Liver (tissue), 9 donors: Measurements from ENCODE around the gene PDE4D. TPM values are rescaled to one million over a fixed set of nuclear protein-coding genes. Genes with fewer than 3 reads are reported as not detected.

Experiments
- DNase-seq: peaks from one replicate; pipeline ENCODE4 v3.0.0-alpha.2; 2017; ENCODE audit warnings: low spot score
- H3K27ac ChIP-seq, 2 donors: one replicate each; pipeline ENCODE4 v1.7.0; 2013; ENCODE audit warnings: inconsistent platforms in 2 of 2, low read length in 2 of 2, control low read depth in 1 of 2, low read depth in 1 of 2, mild to moderate bottlenecking in 1 of 2
- H3K27me3 ChIP-seq, 4 donors: one replicate each; pipeline versions ENCODE4 v1.6.1 to v1.7.0; 2013; ENCODE audit warnings: low read length in 3 of 4, inconsistent platforms in 1 of 4, mild to moderate bottlenecking in 1 of 4, moderate library complexity in 1 of 4; ENCODE audit not compliant: control insufficient read depth in 4 of 4, insufficient read depth in 4 of 4
- H3K36me3 ChIP-seq, 4 donors: one replicate each; pipeline versions ENCODE4 v1.6.1 to v1.7.0; 2013; ENCODE audit warnings: low read length in 3 of 4, mild to moderate bottlenecking in 3 of 4, low read depth in 1 of 4, moderate library complexity in 1 of 4; ENCODE audit not compliant: control insufficient read depth in 4 of 4, insufficient read depth in 3 of 4
- H3K4me1 ChIP-seq, 4 donors: one replicate each; pipeline versions ENCODE4 v1.6.1 to v1.7.0; 2013; ENCODE audit warnings: low read length in 3 of 4, mild to moderate bottlenecking in 3 of 4, moderate library complexity in 1 of 4; ENCODE audit not compliant: control insufficient read depth in 4 of 4, insufficient read depth in 4 of 4
- H3K4me3 ChIP-seq, 3 donors: one replicate each; pipeline versions ENCODE4 v1.6.1 to v1.7.0; 2013; ENCODE audit warnings: low read length in 3 of 3, control low read depth in 1 of 3, low read depth in 1 of 3, mild to moderate bottlenecking in 1 of 3
- H3K9ac ChIP-seq, 2 donors: one replicate each; pipeline ENCODE4 v1.7.0; 2013; ENCODE audit warnings: low read length in 2 of 2, mild to moderate bottlenecking in 2 of 2, moderate library complexity in 2 of 2, control low read depth in 1 of 2, low read depth in 1 of 2
- H3K9me3 ChIP-seq, 4 donors: one replicate each; pipeline versions ENCODE4 v1.6.1 to v1.7.0; 2013; ENCODE audit warnings: low read length in 3 of 4; ENCODE audit not compliant: control insufficient read depth in 4 of 4
- EGR1 ChIP-seq, 2 donors: IDR thresholded peaks; 2 replicates each; pipeline ENCODE4 v1.6.1; 2016 to 2018; ENCODE audit warnings: antibody characterized with exemption in 2 of 2, low read depth in 2 of 2
- FOXA1 ChIP-seq: IDR thresholded peaks from 2 replicates; pipeline ENCODE4 v1.6.1; 2016; ENCODE audit warnings: antibody characterized with exemption
- FOXA2 ChIP-seq: IDR thresholded peaks from 2 replicates; pipeline ENCODE4 v1.6.1; 2016; ENCODE audit warnings: antibody characterized with exemption
- GABPA ChIP-seq, 2 donors: IDR thresholded peaks in 1 of 2; conservative IDR thresholded peaks in 1 of 2; 2 replicates each; pipeline ENCODE4 v1.6.1; 2016; ENCODE audit warnings: antibody characterized with exemption in 2 of 2, mild to moderate bottlenecking in 1 of 2, moderate library complexity in 1 of 2
- HNF4A ChIP-seq, 2 donors: conservative IDR thresholded peaks; 2 replicates each; pipeline ENCODE4 v1.6.1; 2016; ENCODE audit warnings: antibody characterized with exemption in 2 of 2, mild to moderate bottlenecking in 2 of 2
- HNF4G ChIP-seq: IDR thresholded peaks from 2 replicates; pipeline ENCODE4 v1.6.1; 2016; ENCODE audit warnings: antibody characterized with exemption
- JUND ChIP-seq, 2 donors: IDR thresholded peaks; 2 replicates each; pipeline ENCODE4 v1.6.1; 2016; ENCODE audit warnings: antibody characterized with exemption in 2 of 2
- NR2F2 ChIP-seq: IDR thresholded peaks from 2 replicates; pipeline ENCODE4 v1.6.1; 2016; ENCODE audit warnings: antibody characterized with exemption
- RAD21 ChIP-seq, 2 donors: IDR thresholded peaks; 2 replicates each; pipeline ENCODE4 v1.6.1; 2016; ENCODE audit warnings: antibody characterized with exemption in 2 of 2, mild to moderate bottlenecking in 2 of 2
- RXRA ChIP-seq, 2 donors: IDR thresholded peaks; 2 replicates each; pipeline ENCODE4 v1.6.1; 2017 to 2018; ENCODE audit warnings: antibody characterized with exemption in 2 of 2, mild to moderate bottlenecking in 1 of 2
- SP1 ChIP-seq: IDR thresholded peaks from 2 replicates; pipeline ENCODE4 v1.6.1; 2018; ENCODE audit warnings: antibody characterized with exemption, mild to moderate bottlenecking
- TAF1 ChIP-seq: conservative IDR thresholded peaks from 2 replicates; pipeline ENCODE4 v1.6.1; 2016; ENCODE audit warnings: antibody characterized with exemption, mild to moderate bottlenecking
- YY1 ChIP-seq: IDR thresholded peaks from 2 replicates; pipeline ENCODE4 v1.6.1; 2016; ENCODE audit warnings: antibody characterized with exemption, mild to moderate bottlenecking
- ZBTB33 ChIP-seq: IDR thresholded peaks from 2 replicates; pipeline ENCODE4 v1.6.1; 2016; ENCODE audit warnings: antibody characterized with exemption
- WGBS: extraction: QIAGEN DNeasy Blood & Tissue Kit; methylation state at CpG from one replicate; pipeline ENCODE4 v1.1.7; 2013; 5-methylcytosine and 5-hydroxymethylcytosine counted together
- polyA plus RNA-seq, 2 donors: library from polyadenylated mRNA; stranded (reverse) in 1 of 2; unstranded in 1 of 2; fragments of 200-250 nt in 1 of 2; fragments of >200 nt in 1 of 2; fragmentation: Nextera tagmentation in 1 of 2; extraction: Ambion mirVana in 1 of 2; gene quantifications; one replicate each; pipeline versions ENCODE4 v1.2.1 to v1.2.3, GENCODE V29; 2013 to 2015
- total RNA-seq, 2 donors: library from RNA; depleted of rRNA; stranded (reverse); fragments of >200 nt; gene quantifications; one replicate each; pipeline ENCODE4 v1.2.3, GENCODE V29; 2014
- TF ChIP-seq, protein P1 (sequence below): IDR thresholded peaks from 2 replicates; pipeline ENCODE4 v1.6.1; 2016; ENCODE audit warnings: antibody characterized with exemption, mild to moderate bottlenecking
- TF ChIP-seq, protein P2 (sequence below): IDR thresholded peaks from 2 replicates; pipeline ENCODE4 v1.6.1; 2016; ENCODE audit warnings: antibody characterized with exemption
- TF ChIP-seq, protein P3 (sequence below): fragments of 150-350 bp; IDR thresholded peaks from 2 replicates; pipeline ENCODE4 v1.5.1; 2017; ENCODE audit warnings: improper control_type of control experiment, low read depth, low read length; ENCODE audit not compliant: missing input control
- donor health status: healthy.
- donor health status: healthy.
- donor health status: healthy.
- donor health status: healthy.
- donor health status: healthy.

The PDE4D gene
- total and polyA plus RNA-seq, 4 donors: 0.67 to 11.9 (median 6.5) TPM

DNA sequence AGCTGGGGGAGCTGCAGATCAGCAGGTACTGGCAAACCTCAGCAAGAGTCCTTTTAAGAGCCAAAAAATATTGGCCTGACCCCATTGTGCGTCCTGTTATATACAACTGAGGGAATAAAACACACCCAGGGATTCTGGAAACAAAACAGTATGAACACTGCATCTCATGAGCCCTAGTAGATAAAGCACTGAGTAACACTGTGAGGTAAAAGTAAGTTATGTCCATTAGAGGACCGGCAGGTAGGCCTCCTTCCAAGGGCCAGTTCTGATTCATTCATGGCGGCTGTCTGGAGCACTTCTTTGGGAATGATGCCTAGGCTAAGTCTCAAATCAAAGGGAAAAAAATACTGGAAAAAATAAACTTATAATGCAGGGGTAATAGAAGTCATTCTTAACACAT lies 64.9 kb downstream of the PDE4D start:
- H3K27ac ChIP-seq: no peak overlapping the region
- H3K4me1 ChIP-seq: peaks cover 6 to 10% (median 8%) of the 10 kb centered on the region in 4 donors
- H3K36me3 ChIP-seq: no peaks in the 10 kb centered on the region
- H3K9ac ChIP-seq: no peak overlapping the region
- no peaks in the 10 kb centered on the region for H3K27me3 ChIP-seq
- no peaks in the 10 kb centered on the region for H3K9me3 ChIP-seq
- 84% methylated on average over 3 of the region's 3 CpGs for WGBS
- TF ChIP-seq NR2F2: no peak
- TF ChIP-seq YY1: no peak
- TF ChIP-seq, protein P1, sequence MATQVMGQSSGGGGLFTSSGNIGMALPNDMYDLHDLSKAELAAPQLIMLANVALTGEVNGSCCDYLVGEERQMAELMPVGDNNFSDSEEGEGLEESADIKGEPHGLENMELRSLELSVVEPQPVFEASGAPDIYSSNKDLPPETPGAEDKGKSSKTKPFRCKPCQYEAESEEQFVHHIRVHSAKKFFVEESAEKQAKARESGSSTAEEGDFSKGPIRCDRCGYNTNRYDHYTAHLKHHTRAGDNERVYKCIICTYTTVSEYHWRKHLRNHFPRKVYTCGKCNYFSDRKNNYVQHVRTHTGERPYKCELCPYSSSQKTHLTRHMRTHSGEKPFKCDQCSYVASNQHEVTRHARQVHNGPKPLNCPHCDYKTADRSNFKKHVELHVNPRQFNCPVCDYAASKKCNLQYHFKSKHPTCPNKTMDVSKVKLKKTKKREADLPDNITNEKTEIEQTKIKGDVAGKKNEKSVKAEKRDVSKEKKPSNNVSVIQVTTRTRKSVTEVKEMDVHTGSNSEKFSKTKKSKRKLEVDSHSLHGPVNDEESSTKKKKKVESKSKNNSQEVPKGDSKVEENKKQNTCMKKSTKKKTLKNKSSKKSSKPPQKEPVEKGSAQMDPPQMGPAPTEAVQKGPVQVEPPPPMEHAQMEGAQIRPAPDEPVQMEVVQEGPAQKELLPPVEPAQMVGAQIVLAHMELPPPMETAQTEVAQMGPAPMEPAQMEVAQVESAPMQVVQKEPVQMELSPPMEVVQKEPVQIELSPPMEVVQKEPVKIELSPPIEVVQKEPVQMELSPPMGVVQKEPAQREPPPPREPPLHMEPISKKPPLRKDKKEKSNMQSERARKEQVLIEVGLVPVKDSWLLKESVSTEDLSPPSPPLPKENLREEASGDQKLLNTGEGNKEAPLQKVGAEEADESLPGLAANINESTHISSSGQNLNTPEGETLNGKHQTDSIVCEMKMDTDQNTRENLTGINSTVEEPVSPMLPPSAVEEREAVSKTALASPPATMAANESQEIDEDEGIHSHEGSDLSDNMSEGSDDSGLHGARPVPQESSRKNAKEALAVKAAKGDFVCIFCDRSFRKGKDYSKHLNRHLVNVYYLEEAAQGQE: no peak
- TF ChIP-seq EGR1 (IDR thresholded peaks at IDR 0.05; ENCODE audit: low read depth in 2 of 2): no peak
- TF ChIP-seq, protein P2, sequence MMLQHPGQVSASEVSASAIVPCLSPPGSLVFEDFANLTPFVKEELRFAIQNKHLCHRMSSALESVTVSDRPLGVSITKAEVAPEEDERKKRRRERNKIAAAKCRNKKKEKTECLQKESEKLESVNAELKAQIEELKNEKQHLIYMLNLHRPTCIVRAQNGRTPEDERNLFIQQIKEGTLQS: no peak
- TF ChIP-seq JUND (IDR thresholded peaks at IDR 0.05): no peak
- TF ChIP-seq, protein P3, sequence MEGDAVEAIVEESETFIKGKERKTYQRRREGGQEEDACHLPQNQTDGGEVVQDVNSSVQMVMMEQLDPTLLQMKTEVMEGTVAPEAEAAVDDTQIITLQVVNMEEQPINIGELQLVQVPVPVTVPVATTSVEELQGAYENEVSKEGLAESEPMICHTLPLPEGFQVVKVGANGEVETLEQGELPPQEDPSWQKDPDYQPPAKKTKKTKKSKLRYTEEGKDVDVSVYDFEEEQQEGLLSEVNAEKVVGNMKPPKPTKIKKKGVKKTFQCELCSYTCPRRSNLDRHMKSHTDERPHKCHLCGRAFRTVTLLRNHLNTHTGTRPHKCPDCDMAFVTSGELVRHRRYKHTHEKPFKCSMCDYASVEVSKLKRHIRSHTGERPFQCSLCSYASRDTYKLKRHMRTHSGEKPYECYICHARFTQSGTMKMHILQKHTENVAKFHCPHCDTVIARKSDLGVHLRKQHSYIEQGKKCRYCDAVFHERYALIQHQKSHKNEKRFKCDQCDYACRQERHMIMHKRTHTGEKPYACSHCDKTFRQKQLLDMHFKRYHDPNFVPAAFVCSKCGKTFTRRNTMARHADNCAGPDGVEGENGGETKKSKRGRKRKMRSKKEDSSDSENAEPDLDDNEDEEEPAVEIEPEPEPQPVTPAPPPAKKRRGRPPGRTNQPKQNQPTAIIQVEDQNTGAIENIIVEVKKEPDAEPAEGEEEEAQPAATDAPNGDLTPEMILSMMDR: no peak
- TF ChIP-seq FOXA1: no peak
- TF ChIP-seq SP1: no peak
- no peak for TF ChIP-seq TAF1
- TF ChIP-seq RAD21 (IDR thresholded peaks at IDR 0.05): no peak
- no peak for TF ChIP-seq GABPA (IDR thresholded peaks at IDR 0.05 in 1 of 2, conservative IDR thresholded peaks at IDR 0.05 in 1 of 2)
- TF ChIP-seq ZBTB33: no peak
- TF ChIP-seq HNF4A (conservative IDR thresholded peaks at IDR 0.05): no peak
- no peak overlapping the region for H3K4me3 ChIP-seq
- DNase-seq: no peak

- H3K36me3 ChIP-seq: no peaks in the 10 kb centered on the region
- no peaks in the 10 kb centered on the region for H3K27me3 ChIP-seq
- WGBS: 68% methylated on average over 1 of the region's 1 CpG
- no peak overlapping the region for H3K9ac ChIP-seq
- no peaks in the 10 kb centered on the region for H3K4me1 ChIP-seq
- H3K27ac ChIP-seq: no peak overlapping the region
- no peak overlapping the region for H3K4me3 ChIP-seq
- no peaks in the 10 kb centered on the region for H3K9me3 ChIP-seq
- no peak for DNase-seq
- TF ChIP-seq HNF4A (conservative IDR thresholded peaks at IDR 0.05) (no peak), JUND (IDR thresholded peaks at IDR 0.05) (no peak), NR2F2 (no peak), ZBTB33 (no peak), RXRA (IDR thresholded peaks at IDR 0.05) (no peak), EGR1 (IDR thresholded peaks at IDR 0.05; ENCODE audit: low read depth in 2 of 2) (no peak), HNF4G (no peak), GABPA (IDR thresholded peaks at IDR 0.05 in 1 of 2, conservative IDR thresholded peaks at IDR 0.05 in 1 of 2) (no peak), RAD21 (IDR thresholded peaks at IDR 0.05) (no peak), FOXA1 (no peak), FOXA2 (no peak)
- TF ChIP-seq, protein P3: no peak
Measured at GRCh38 chr5:59826996-59827395, 66.5 kb downstream of the PDE4D start.
